K562 (cell line): Measurements from ENCODE around the gene KMT2C. TPM values are rescaled to one million over a fixed set of nuclear protein-coding genes. Genes with fewer than 3 reads are reported as not detected.

Experiments
- ARID1B ChIP-seq: fragments of 450-650 bp; IDR thresholded peaks from 2 replicates; pipeline ENCODE4 v1.6.1; 2016; ENCODE audit warnings: antibody characterized with exemption, mild to moderate bottlenecking, inconsistent platforms
- ARID3A ChIP-seq: IDR thresholded peaks from 2 replicates; pipeline ENCODE4 v1.6.1; 2012; ENCODE audit warnings: low read depth, low read length, improper control_type of control experiment, borderline replicate concordance
- ATF1 ChIP-seq, 2 experiments: fragments of 450-650 bp in 1 of 2; IDR thresholded peaks; 2 replicates each; pipeline ENCODE4 v1.6.1; 2016; ENCODE audit warnings: missing compliant biosample characterization in 1 of 2, missing genetic modification characterization in 1 of 2
- ATF7 ChIP-seq: fragments of 450-650 bp; IDR thresholded peaks from 2 replicates; pipeline ENCODE4 v1.7.1; 2014; ENCODE audit warnings: mild to moderate bottlenecking, moderate library complexity
- CEBPB ChIP-seq: fragments of 450-650 bp; IDR thresholded peaks from 2 replicates; pipeline ENCODE4 v1.6.1; 2016; ENCODE audit warnings: missing genetic modification characterization, missing compliant biosample characterization
- CTCF ChIP-seq, 3 experiments: IDR thresholded peaks in 2 of 3; conservative IDR thresholded peaks in 1 of 3; 2 replicates each; pipeline ENCODE4 v1.5.1; 2011 to 2012; ENCODE audit warnings: low read length in 3 of 3, mild to moderate bottlenecking in 3 of 3, control low read depth in 2 of 3, improper control_type of control experiment in 1 of 3, inconsistent platforms in 1 of 3, low read depth in 1 of 3, mixed read lengths in 1 of 3, moderate library complexity in 1 of 3; ENCODE audit not compliant: insufficient read depth in 2 of 3
- ELF1 ChIP-seq: fragments of 200-800 bp; sonication (Bioruptor generic); IDR thresholded peaks from 2 replicates; pipeline ENCODE4 v1.6.1; 2016; ENCODE audit warnings: missing genetic modification characterization, missing compliant biosample characterization
- EP400 ChIP-seq: fragments of 450-650 bp; IDR thresholded peaks from 2 replicates; pipeline ENCODE4 v1.6.1; 2017; ENCODE audit warnings: antibody characterized with exemption, mild to moderate bottlenecking, moderate library complexity
- HNRNPH1 ChIP-seq: fragments of 200-400 bp; formaldehyde crosslinking; optimal IDR thresholded peaks from 2 replicates; pipeline ENCODE3; 2017; ENCODE audit warnings: low read depth, mild to moderate bottlenecking, low read length, moderate library complexity
- MAFG ChIP-seq: fragments of 450-650 bp; conservative IDR thresholded peaks from 2 replicates; pipeline ENCODE4 v1.6.1; 2016; ENCODE audit warnings: missing genetic modification characterization, missing compliant biosample characterization
- MAFK ChIP-seq: IDR thresholded peaks from 2 replicates; pipeline ENCODE4 v1.6.1; 2011; ENCODE audit warnings: low read length, improper control_type of control experiment
- MCM7 ChIP-seq, 2 experiments: fragments of 450-650 bp; IDR thresholded peaks; 2 replicates each; pipeline ENCODE4 v1.6.1; 2016 to 2018
- MEIS2 ChIP-seq: fragments of 450-650 bp; IDR thresholded peaks from 2 replicates; pipeline ENCODE4 v1.6.1; 2014; ENCODE audit warnings: mild to moderate bottlenecking; ENCODE audit not compliant: partially characterized antibody
- MNT ChIP-seq, 2 experiments: fragments of 450-650 bp; conservative IDR thresholded peaks; 2 replicates each; pipeline ENCODE4 v1.6.1; 2017; ENCODE audit warnings: mild to moderate bottlenecking in 2 of 2, moderate library complexity in 2 of 2
- NFE2 ChIP-seq: IDR thresholded peaks from 2 replicates; pipeline ENCODE4 v1.6.1; 2014; ENCODE audit warnings: antibody characterized with exemption, low read depth
- ZNF212 ChIP-seq: fragments of 450-650 bp; formaldehyde crosslinking; IDR thresholded peaks from 2 replicates; pipeline ENCODE4 v1.4.0; 2020; ENCODE audit warnings: mild to moderate bottlenecking
- ZNF23 ChIP-seq: fragments of 250-450 bp; sonication (Bioruptor Pico); IDR thresholded peaks from 2 replicates; pipeline ENCODE4 v1.4.0; 2020; ENCODE audit warnings: mild to moderate bottlenecking
- polyA plus RNA-seq, 8 experiments: library from polyadenylated mRNA; depleted of rRNA in 4 of 8; stranded (reverse) in 5 of 8; unstranded in 3 of 8; fragments of >200 nt; fragmentation: Nextera tagmentation in 2 of 8; fragmentation: Illumina TruSeq in 1 of 8; extraction: Ambion mirVana in 2 of 8; extraction: Trizol in 1 of 8; gene quantifications; 2 replicates each; pipeline versions ENCODE4 v1.2.1 to v1.2.3, GENCODE V29; 2011 to 2014; ENCODE audit warnings: inconsistent platforms in 1 of 8, missing spikeins in 1 of 8
- total RNA-seq, 7 experiments: library from RNA; depleted of rRNA in 6 of 7; stranded (reverse); fragments of >200 nt in 6 of 7; fragmentation: Illumina TruSeq in 2 of 7; extraction: Trizol in 2 of 7; gene quantifications; 2 replicates each; pipeline versions ENCODE4 v1.2.1 to v1.2.3, GENCODE V29; 2011 to 2021; ENCODE audit warnings: low replicate concordance in 1 of 7

KMT2C gene
- total and polyA plus RNA-seq, 9 of the 15 experiments (the other 6 are each of a cell fraction or from before 2014, with no cell fraction given), result 4.9 to 67.8 (median 27.1) TPM

GRCh38 chr7:152313831-152314604, 121.8 kb downstream of the KMT2C start (continued):
- TF ChIP-seq CTCF (IDR thresholded peaks at IDR 0.05 in 2 of 3, conservative IDR thresholded peaks at IDR 0.05 in 1 of 3; ENCODE audit: insufficient read depth in 2 of 3, low read depth in 1 of 3, low read length in 3 of 3) (0 out of 6 replicates have a peak, but pooled peaks of 1 of the 3 experiments have one; percentile 15), MEIS2 (peak; percentile 99), MCM7 (IDR thresholded peaks at IDR 0.05) (no peak), ARID3A (peak; percentile 92), ATF7 (peak; percentile 97), NFE2 (peak; percentile 28; the same call in 1 of the 2 replicates), ELF1 (tag) (peak; percentile 52; the same call in 1 of the 2 replicates), HNRNPH1 (no peak), ZNF212 (no peak), MAFG (tag) (peak; percentile 39; the same call in 1 of the 2 replicates), ARID1B (peak; percentile 63), CEBPB (tag) (peak; percentile 98), ATF1 (CRISPR knock-in tag; IDR thresholded peaks at IDR 0.05) (no peak), ATF1 (tag; IDR thresholded peaks at IDR 0.05) (peak; percentile 34), ZNF23 (CRISPR knock-in tag) (no peak), MNT (conservative IDR thresholded peaks at IDR 0.05) (peak in 1 of 2 experiments; percentile 12; a peak in 1 of 4 replicates), MAFK (peak; percentile 7; the same call in 1 of the 2 replicates), EP400 (peak; percentile 78)
